CD4-positive, alpha-beta T cell (primary cell): Measurements from ENCODE around the gene MIEN1. TPM values are rescaled to one million over a fixed set of nuclear protein-coding genes. Genes with fewer than 3 reads are reported as not detected.

ENCODE experiments used
- ATAC-seq: fragments of 200-7000 bp; cut with Tn5 transposase; one replicate; pipeline ENCODE4 v1.10.0; 2022; ENCODE audit warnings: mild to moderate bottlenecking; ENCODE audit not compliant: poor library complexity
- CTCF ChIA-PET: fragments of 350-600 bp; sonication (Branson Sonifier 250); formaldehyde crosslinking; loops from one replicate; lab custom pipeline; 2021; ENCODE audit warnings: antibody characterized with exemption, inconsistent platforms; lab: Charles Lee
- POLR2A ChIA-PET: fragments of 350-600 bp; sonication (Branson Sonifier 250); formaldehyde crosslinking; loops from one replicate; lab custom pipeline; 2021; ENCODE audit warnings: antibody characterized with exemption, inconsistent platforms; lab: Charles Lee
- DNase-seq, 14 experiments: peaks; one replicate each; pipeline ENCODE4 v3.0.0-alpha.2; 2013 to 2020; ENCODE audit warnings: mixed read lengths in 2 of 14
- H3K27ac ChIP-seq, 2 donors: one replicate each; pipeline versions ENCODE4 v1.5.1 to v1.7.0; 2013; ENCODE audit warnings: low read length in 2 of 2, low read depth in 1 of 2, mild to moderate bottlenecking in 1 of 2
- H3K27me3 ChIP-seq, 2 experiments: 1 replicate in 1 of 2; 2 replicates in 1 of 2; pipeline versions ENCODE4 v1.6.1 to v1.7.0; 2013; ENCODE audit warnings: low read length in 2 of 2, control low read depth in 1 of 2, mild to moderate bottlenecking in 1 of 2, moderate library complexity in 1 of 2; ENCODE audit not compliant: insufficient read depth in 2 of 2, control insufficient read depth in 1 of 2
- H3K36me3 ChIP-seq: one replicate; pipeline ENCODE4 v1.6.1; 2013; ENCODE audit warnings: low read length, control low read depth; ENCODE audit not compliant: insufficient read depth
- H3K4me1 ChIP-seq: one replicate; pipeline ENCODE4 v1.6.1; 2013; ENCODE audit warnings: low read length, control low read depth; ENCODE audit not compliant: insufficient read depth
- H3K4me3 ChIP-seq: one replicate; pipeline ENCODE4 v1.5.1; 2013; ENCODE audit warnings: mild to moderate bottlenecking, low read length, moderate library complexity
- H3K9me3 ChIP-seq, 2 experiments: 1 replicate in 1 of 2; 2 replicates in 1 of 2; pipeline versions ENCODE4 v1.6.1 to v1.7.0; 2013; ENCODE audit warnings: low read length in 2 of 2, mild to moderate bottlenecking in 2 of 2, control low read depth in 1 of 2, moderate library complexity in 1 of 2; ENCODE audit not compliant: control insufficient read depth in 1 of 2, insufficient read depth in 1 of 2
- H3K27ac Mint-ChIP-seq: one replicate; pipeline ENCODE4 v1.8.0; 2020; ENCODE audit warnings: mixed read lengths
- H3K27me3 Mint-ChIP-seq: one replicate; pipeline ENCODE4 v1.8.0; 2021; ENCODE audit warnings: mixed read lengths
- H3K36me3 Mint-ChIP-seq: one replicate; pipeline ENCODE4 v1.8.0; 2021; ENCODE audit warnings: low read depth, mixed read lengths
- H3K4me1 Mint-ChIP-seq: one replicate; pipeline ENCODE4 v1.8.0; 2021; ENCODE audit warnings: low read depth, mixed read lengths
- H3K4me3 Mint-ChIP-seq: one replicate; pipeline ENCODE4 v1.8.0; 2020; ENCODE audit warnings: mild to moderate bottlenecking, mixed read lengths
- H3K9me3 Mint-ChIP-seq: one replicate; pipeline ENCODE4 v1.8.0; 2020; ENCODE audit warnings: mixed read lengths
- CTCF ChIP-seq: fragments of 200-600 bp; IDR thresholded peaks from one replicate; pipeline ENCODE4 v1.8.0; 2022; ENCODE audit warnings: antibody characterized with exemption, mild to moderate bottlenecking
- intact Hi-C, 2 experiments: fragments of 100-400 bp; cut with DNase I in 1 of 2; cut with micrococcal nuclease in 1 of 2; formaldehyde crosslinking; loops; one replicate each; pipeline versions ENCODE4 v1.15.1 to v1.9.0; 2023 to 2025; cut with DNase I, micrococcal nuclease
- total RNA-seq, 174 experiments: library from RNA in 2 of 174; stranded (reverse) in 2 of 174; gene quantifications; one replicate each; pipeline ENCODE4 v1.2.3 and lab custom pipeline; 2021 to 2026

The MIEN1 gene
- total RNA-seq, 2 experiments from 2014 or later: 31.5 to 32.3 TPM

- no peak overlapping the region for H3K27ac Mint-ChIP-seq
- Histone ChIP-seq H3K9me3 (no peaks in the 10 kb centered on the region), H3K4me1 (no peaks in the 10 kb centered on the region), H3K27ac (no peak overlapping the region), H3K36me3 (no peaks in the 10 kb centered on the region), H3K27me3 (no peaks in the 10 kb centered on the region), H3K4me3 (no peak overlapping the region)
- no peak for DNase-seq
- no peaks in the 10 kb centered on the region for H3K36me3 Mint-ChIP-seq
- H3K4me1 Mint-ChIP-seq: no peaks in the 10 kb centered on the region
- H3K9me3 Mint-ChIP-seq: no peaks in the 10 kb centered on the region
- ChIA-PET CTCF (no interaction called here), POLR2A (no interaction called here)
- intact Hi-C loops: no loop called here
- H3K4me3 Mint-ChIP-seq: no peak overlapping the region
- no peak for ATAC-seq
- TF ChIP-seq CTCF: no peak
- no peaks in the 10 kb centered on the region for H3K27me3 Mint-ChIP-seq
These were observed 12.7 kb downstream of the MIEN1 start for GRCh38 chr17:39717660-39718059.

GRCh38 chr17:39716879-39717536 lies 13.3 kb downstream of the MIEN1 start:
- POLR2A ChIA-PET: no interaction called here
- H3K27ac Mint-ChIP-seq: no peak overlapping the region
- CTCF ChIA-PET: interaction anchor here (0.6 kb wide), 1 partner anchor 13 kb away, joined by 3 read pairs; the partner anchor contains the start of gene MIEN1
- no peaks in the 10 kb centered on the region for H3K36me3 ChIP-seq
- no peak for DNase-seq
- no peak for ATAC-seq
- H3K36me3 Mint-ChIP-seq: no peaks in the 10 kb centered on the region
- H3K27me3 ChIP-seq: no peaks in the 10 kb centered on the region
- H3K4me3 Mint-ChIP-seq: no peak overlapping the region
- no peaks in the 10 kb centered on the region for H3K27me3 Mint-ChIP-seq
- H3K9me3 Mint-ChIP-seq: no peaks in the 10 kb centered on the region
- no peaks in the 10 kb centered on the region for H3K9me3 ChIP-seq
- H3K4me1 Mint-ChIP-seq: no peaks in the 10 kb centered on the region
- no peak overlapping the region for H3K4me3 ChIP-seq
- intact Hi-C loops: no loop called here
- TF ChIP-seq CTCF: no peak
- H3K4me1 ChIP-seq: no peaks in the 10 kb centered on the region
- H3K27ac ChIP-seq: no peak overlapping the region

DNA sequence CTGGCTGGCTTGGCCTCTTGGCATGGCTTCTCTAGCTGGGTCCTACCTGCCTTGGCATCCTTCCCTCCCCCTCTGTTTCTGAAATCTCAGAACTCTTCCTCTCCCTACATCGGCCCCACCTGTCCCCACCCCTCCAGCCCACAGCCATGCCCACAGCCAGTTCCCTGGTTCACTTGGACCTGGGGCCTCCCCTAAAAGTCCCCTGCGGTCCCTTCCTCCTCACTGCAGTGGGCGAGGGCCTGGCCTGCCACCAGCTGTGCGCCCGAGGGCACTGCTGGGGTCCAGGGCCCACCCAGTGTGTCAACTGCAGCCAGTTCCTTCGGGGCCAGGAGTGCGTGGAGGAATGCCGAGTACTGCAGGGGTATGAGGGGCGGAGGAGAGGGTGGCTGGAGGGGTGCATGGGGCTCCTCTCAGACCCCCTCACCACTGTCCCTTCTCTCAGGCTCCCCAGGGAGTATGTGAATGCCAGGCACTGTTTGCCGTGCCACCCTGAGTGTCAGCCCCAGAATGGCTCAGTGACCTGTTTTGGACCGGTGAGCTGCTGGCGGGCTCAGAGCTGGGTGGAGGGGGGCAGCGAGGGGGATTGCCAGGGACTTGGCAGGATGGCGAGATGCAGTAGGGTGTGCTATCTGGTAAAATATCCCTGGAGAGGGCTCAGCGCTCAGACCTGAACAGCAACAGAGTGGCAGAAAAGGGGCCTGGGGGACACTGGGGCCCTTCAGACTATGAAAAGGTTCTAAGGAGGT lies 14.1 kb downstream of the MIEN1 start:
- CTCF ChIA-PET: interaction anchor here (0.6 kb wide), 1 partner anchor 14 kb away, joined by 3 read pairs; the partner anchor contains the start of gene MIEN1
- no peaks in the 10 kb centered on the region for H3K9me3 Mint-ChIP-seq

More for the DNA sequence above, 14.1 kb downstream of the MIEN1 start:
- Histone ChIP-seq H3K36me3 (no peaks in the 10 kb centered on the region), H3K4me1 (no peaks in the 10 kb centered on the region), H3K9me3 (no peaks in the 10 kb centered on the region), H3K27me3 (no peaks in the 10 kb centered on the region), H3K4me3 (no peak overlapping the region), H3K27ac (no peak overlapping the region)
- H3K4me3 Mint-ChIP-seq: no peak overlapping the region
- POLR2A ChIA-PET: no interaction called here
- H3K27me3 Mint-ChIP-seq: no peaks in the 10 kb centered on the region
- ATAC-seq: no peak
- H3K36me3 Mint-ChIP-seq: no peaks in the 10 kb centered on the region
- no peak for TF ChIP-seq CTCF
- H3K27ac Mint-ChIP-seq: no peak overlapping the region
- DNase-seq: no peak
- intact Hi-C loops: no loop called here
- no peaks in the 10 kb centered on the region for H3K4me1 Mint-ChIP-seq
